ENCODE data around the gene IL31. TPM values are rescaled to one million over a fixed set of nuclear protein-coding genes. Genes with fewer than 3 reads are reported as not detected.

Gene IL31
- total and polyA plus RNA-seq, 2 of the 4 experiments (the other 2 are of a cell fraction): not detected

DNA sequence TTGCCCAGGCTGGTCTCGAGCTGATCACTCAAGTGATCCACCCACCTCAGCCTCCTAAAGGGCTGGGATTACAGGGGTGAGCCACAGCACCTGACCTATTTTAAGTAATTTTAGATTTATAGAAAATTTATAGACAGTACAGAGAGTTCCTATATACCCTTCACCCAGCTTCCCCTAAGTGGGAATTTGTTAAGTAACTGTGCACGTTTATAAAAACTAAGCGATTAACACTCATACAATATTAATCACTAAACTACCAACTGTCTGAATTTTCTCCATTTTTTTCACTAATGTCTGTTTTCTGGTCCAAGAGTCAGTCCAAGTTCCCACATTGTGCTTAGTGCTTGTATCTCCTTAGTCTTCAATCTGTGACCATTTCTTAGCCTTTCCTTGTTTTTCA lies 5.5 kb downstream of the IL31 start:
- H3K9me1 ChIP-seq (ENCODE audit: insufficient read depth, low read length): no peaks in the 10 kb centered on the region

More for the DNA sequence above, 5.5 kb downstream of the IL31 start:
- Histone ChIP-seq H4K20me1 (ENCODE audit: insufficient read depth, low read length) (no peaks in the 10 kb centered on the region), H3K14ac (replicated peaks; ENCODE audit: low read depth, low read length) (no peak overlapping the region), H3K36me3 (ENCODE audit: control insufficient read depth, insufficient read depth, low read length) (no peaks in the 10 kb centered on the region), H2AFZ (replicated peaks; ENCODE audit: low read length, poor library complexity) (no peak overlapping the region), H2BK15ac (ENCODE audit: low read depth, low read length) (no peak overlapping the region), H3K4me2 (ENCODE audit: low read depth, low read length) (no peak overlapping the region), H2BK20ac (ENCODE audit: low read depth, low read length) (no peak overlapping the region), H3K4me1 (ENCODE audit: control insufficient read depth, insufficient read depth, low read length) (no peaks in the 10 kb centered on the region), H2AK5ac (ENCODE audit: low read depth, low read length) (no peak overlapping the region), H4K5ac (ENCODE audit: low read depth, low read length) (no peak overlapping the region), H3K79me1 (ENCODE audit: low read depth in 1 of 2, low read length in 2 of 2) (no peaks in the 10 kb centered on the region), H4K8ac (ENCODE audit: low read depth in 2 of 2, low read length in 2 of 2) (no peak overlapping the region), H3K27me3 (ENCODE audit: control insufficient read depth, insufficient read depth, low read length) (peaks cover 22% of the 10 kb centered on the region), H3K4ac (ENCODE audit: low read depth, low read length) (no peak overlapping the region), H3K23ac (ENCODE audit: low read depth, low read length) (no peak overlapping the region), H2AK9ac (replicated peaks; ENCODE audit: low read depth, low read length, poor library complexity) (no peak overlapping the region), H3K27ac (ENCODE audit: insufficient read depth, low read length) (no peak overlapping the region), H3K9ac (ENCODE audit: low read depth, low read length) (no peak overlapping the region), H3K9me3 (ENCODE audit: control insufficient read depth, insufficient read depth, low read length) (no peaks in the 10 kb centered on the region), H3K4me3 (ENCODE audit: insufficient read depth, low read depth, low read length) (no peak overlapping the region), H3K18ac (ENCODE audit: low read depth, low read length) (no peak overlapping the region), H2BK120ac (ENCODE audit: low read depth, low read length) (no peak overlapping the region), H3K56ac (ENCODE audit: extremely low read depth, insufficient read depth, low read length) (no peak overlapping the region), H4K91ac (ENCODE audit: insufficient read depth, low read depth, low read length) (no peak overlapping the region), H2BK5ac (ENCODE audit: low read depth, low read length, poor library complexity, severe bottlenecking) (no peak overlapping the region)
- ATAC-seq (ENCODE audit: low read depth) (no peak), DNase-seq (no peak)
- 100% methylated on average over 1 of the region's 3 CpGs; no CpG with 5 or more reads in 1 of the 2 experiments for WGBS, 2 experiments (ENCODE audit: extremely low coverage in 2 of 2, insufficient read length in 1 of 2)
- in situ Hi-C loops (cut with MboI; ENCODE audit: low sequenced_read_pairs): no loop called here
- POLR2A ChIA-PET (ENCODE audit: unreplicated experiment): no interaction called here
- CTCF ChIA-PET: no interaction called here
- intact Hi-C loops (cut with micrococcal nuclease): no loop called here
- BruUV-seq (replicated peaks): no TSS peak
- no peak for TF ChIP-seq RAD21 (IDR thresholded peaks at IDR 0.05; ENCODE audit: low read length)
- no peak for TF ChIP-seq NFE2L2 (IDR thresholded peaks at IDR 0.05; ENCODE audit: low read depth, low read length)
- no peak for TF ChIP-seq CEBPB (IDR thresholded peaks at IDR 0.05; ENCODE audit: low read depth, low read length)
- no peak for TF ChIP-seq MAZ (IDR thresholded peaks at IDR 0.05; ENCODE audit: borderline replicate concordance, low read depth, low read length)
- TF ChIP-seq BHLHE40 (IDR thresholded peaks at IDR 0.05; ENCODE audit: low read depth, low read length): no peak
- no peak for TF ChIP-seq RCOR1 (IDR thresholded peaks at IDR 0.05; ENCODE audit: insufficient replicate concordance, low read length)
- no peak for TF ChIP-seq CHD1 (IDR thresholded peaks at IDR 0.05; ENCODE audit: low read depth, low read length)
- no peak for TF ChIP-seq MXI1 (IDR thresholded peaks at IDR 0.05; ENCODE audit: borderline replicate concordance, low read depth, low read length)
- no peak for TF ChIP-seq SMC3 (IDR thresholded peaks at IDR 0.05; ENCODE audit: low read depth, low read length)
- TF ChIP-seq, protein P1, sequence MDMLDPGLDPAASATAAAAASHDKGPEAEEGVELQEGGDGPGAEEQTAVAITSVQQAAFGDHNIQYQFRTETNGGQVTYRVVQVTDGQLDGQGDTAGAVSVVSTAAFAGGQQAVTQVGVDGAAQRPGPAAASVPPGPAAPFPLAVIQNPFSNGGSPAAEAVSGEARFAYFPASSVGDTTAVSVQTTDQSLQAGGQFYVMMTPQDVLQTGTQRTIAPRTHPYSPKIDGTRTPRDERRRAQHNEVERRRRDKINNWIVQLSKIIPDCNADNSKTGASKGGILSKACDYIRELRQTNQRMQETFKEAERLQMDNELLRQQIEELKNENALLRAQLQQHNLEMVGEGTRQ (IDR thresholded peaks at IDR 0.05; ENCODE audit: low read depth, low read length): no peak
- TF ChIP-seq, protein P2, sequence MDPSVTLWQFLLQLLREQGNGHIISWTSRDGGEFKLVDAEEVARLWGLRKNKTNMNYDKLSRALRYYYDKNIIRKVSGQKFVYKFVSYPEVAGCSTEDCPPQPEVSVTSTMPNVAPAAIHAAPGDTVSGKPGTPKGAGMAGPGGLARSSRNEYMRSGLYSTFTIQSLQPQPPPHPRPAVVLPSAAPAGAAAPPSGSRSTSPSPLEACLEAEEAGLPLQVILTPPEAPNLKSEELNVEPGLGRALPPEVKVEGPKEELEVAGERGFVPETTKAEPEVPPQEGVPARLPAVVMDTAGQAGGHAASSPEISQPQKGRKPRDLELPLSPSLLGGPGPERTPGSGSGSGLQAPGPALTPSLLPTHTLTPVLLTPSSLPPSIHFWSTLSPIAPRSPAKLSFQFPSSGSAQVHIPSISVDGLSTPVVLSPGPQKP (IDR thresholded peaks at IDR 0.05; ENCODE audit: borderline replicate concordance, low read depth, low read length): no peak
- TF ChIP-seq POLR2A (IDR thresholded peaks at IDR 0.05; ENCODE audit: low read depth, low read length): no peak
- dilution Hi-C loops (cut with HindIII; ENCODE audit: low sequenced_read_pairs, unreplicated experiment): no loop called here

All from IMR-90 (cell line).